SK-N-MC (cell line): ENCODE measurements around the gene ALMS1.

ENCODE experiments used
- EZH2 ChIP-seq: fragments of 200-600 bp; sonication (generic); IDR thresholded peaks from one replicate; pipeline ENCODE4 v1.6.1; 2017; ENCODE audit warnings: antibody characterized with exemption
- FOXP2 ChIP-seq: optimal IDR thresholded peaks from 2 replicates; pipeline ENCODE3; 2011; ENCODE audit warnings: mild to moderate bottlenecking, moderate library complexity; ENCODE audit not compliant: insufficient read depth; ENCODE audit errors: extremely low read length, control extremely low read depth
- POLR2AphosphoS5 ChIP-seq: IDR thresholded peaks from 2 replicates; pipeline ENCODE4 v1.6.1; 2012; ENCODE audit warnings: mild to moderate bottlenecking, low read depth, low read length, borderline replicate concordance

GRCh38 chr2:73423913-73424312, 38.3 kb downstream of the ALMS1 start:
- TF ChIP-seq POLR2AphosphoS5, result no peak
- no peak for TF ChIP-seq FOXP2
- TF ChIP-seq EZH2, result no peak
